Measurements from ENCODE around the gene TMEM182. TPM values are rescaled to one million over a fixed set of nuclear protein-coding genes. Genes with fewer than 3 reads are reported as not detected.

TMEM182 gene
- total and polyA plus RNA-seq, 2 of the 4 experiments (the other 2 are of a cell fraction) = 1.3 to 1.4 TPM

GRCh38 chr2:102770506-102770905 lies 8.7 kb downstream of the TMEM182 start:
- no peak for TF ChIP-seq MXI1 (IDR thresholded peaks at IDR 0.05; ENCODE audit: borderline replicate concordance, low read depth, low read length)
- TF ChIP-seq MAFK (IDR thresholded peaks at IDR 0.05; ENCODE audit: low read depth, low read length) = no peak
- no peak for TF ChIP-seq BHLHE40 (IDR thresholded peaks at IDR 0.05; ENCODE audit: low read depth, low read length)
- TF ChIP-seq CHD1 (IDR thresholded peaks at IDR 0.05; ENCODE audit: low read depth, low read length) = no peak
- no peak for TF ChIP-seq RAD21 (IDR thresholded peaks at IDR 0.05; ENCODE audit: low read length)
- TF ChIP-seq RCOR1 (IDR thresholded peaks at IDR 0.05; ENCODE audit: insufficient replicate concordance, low read length) = no peak
- no peak for TF ChIP-seq NFE2L2 (IDR thresholded peaks at IDR 0.05; ENCODE audit: low read depth, low read length)
- TF ChIP-seq MAZ (IDR thresholded peaks at IDR 0.05; ENCODE audit: borderline replicate concordance, low read depth, low read length) = no peak
- TF ChIP-seq FOS (IDR thresholded peaks at IDR 0.05; ENCODE audit: low read depth, low read length) = no peak
- TF ChIP-seq USF2 (IDR thresholded peaks at IDR 0.05; ENCODE audit: low read depth, low read length) = no peak
- TF ChIP-seq RFX5 (IDR thresholded peaks at IDR 0.05; ENCODE audit: low read depth, low read length) = no peak
- no peak for TF ChIP-seq SMC3 (IDR thresholded peaks at IDR 0.05; ENCODE audit: low read depth, low read length)
- TF ChIP-seq ELK1 (IDR thresholded peaks at IDR 0.05; ENCODE audit: borderline replicate concordance, low read depth, low read length) = no peak
- no peak for TF ChIP-seq CEBPB (IDR thresholded peaks at IDR 0.05; ENCODE audit: low read depth, low read length)
- Histone ChIP-seq H4K8ac (ENCODE audit: low read depth in 2 of 2, low read length in 2 of 2) (no peak overlapping the region), H3K79me1 (ENCODE audit: low read depth in 1 of 2, low read length in 2 of 2) (no peaks in the 10 kb centered on the region), H3K4me2 (ENCODE audit: low read depth, low read length) (peak overlapping the region; percentile 25; the same call in 1 of the 2 replicates), H3K4me3 (ENCODE audit: insufficient read depth, low read depth, low read length) (no peak overlapping the region), H3K56ac (ENCODE audit: extremely low read depth, insufficient read depth, low read length) (no peak overlapping the region), H3K4ac (ENCODE audit: low read depth, low read length) (no peak overlapping the region), H3K14ac (replicated peaks; ENCODE audit: low read depth, low read length) (no peak overlapping the region), H2AK5ac (ENCODE audit: low read depth, low read length) (no peak overlapping the region), H3K27ac (ENCODE audit: insufficient read depth, low read length) (no peak overlapping the region), H2AK9ac (replicated peaks; ENCODE audit: low read depth, low read length, poor library complexity) (no peak overlapping the region), H3K23ac (ENCODE audit: low read depth, low read length) (no peak overlapping the region), H2AFZ (replicated peaks; ENCODE audit: low read length, poor library complexity) (no peak overlapping the region), H3K9ac (ENCODE audit: low read depth, low read length) (no peak overlapping the region), H2BK120ac (ENCODE audit: low read depth, low read length) (no peak overlapping the region), H3K9me3 (ENCODE audit: control insufficient read depth, insufficient read depth, low read length) (no peaks in the 10 kb centered on the region), H4K91ac (ENCODE audit: insufficient read depth, low read depth, low read length) (no peak overlapping the region), H3K36me3 (ENCODE audit: control insufficient read depth, insufficient read depth, low read length) (no peaks in the 10 kb centered on the region), H4K5ac (ENCODE audit: low read depth, low read length) (peak overlapping the region; percentile 23; the same call in 1 of the 2 replicates), H2BK15ac (ENCODE audit: low read depth, low read length) (no peak overlapping the region), H3K18ac (ENCODE audit: low read depth, low read length) (no peak overlapping the region; the same call in 1 of the 2 replicates), H3K9me1 (ENCODE audit: insufficient read depth, low read length) (no peaks in the 10 kb centered on the region; the same call in 1 of the 2 replicates), H2BK5ac (ENCODE audit: low read depth, low read length, poor library complexity, severe bottlenecking) (no peak overlapping the region), H3K4me1 (ENCODE audit: control insufficient read depth, insufficient read depth, low read length) (peaks cover 3% of the 10 kb centered on the region; the same call in 1 of the 2 replicates), H2BK20ac (ENCODE audit: low read depth, low read length) (no peak overlapping the region), H4K20me1 (ENCODE audit: insufficient read depth, low read length) (no peaks in the 10 kb centered on the region), H3K27me3 (ENCODE audit: control insufficient read depth, insufficient read depth, low read length) (no peaks in the 10 kb centered on the region)
- WGBS, 2 experiments (ENCODE audit: extremely low coverage in 2 of 2, insufficient read length in 1 of 2) = no CpG with 5 or more reads among the region's 3 CpGs
- in situ Hi-C loops (cut with MboI; ENCODE audit: low sequenced_read_pairs) (no loop called here), dilution Hi-C loops (cut with HindIII; ENCODE audit: low sequenced_read_pairs, unreplicated experiment) (no loop called here), intact Hi-C loops (cut with micrococcal nuclease) (no loop called here)
- DNase-seq (peak; percentile 35), ATAC-seq (ENCODE audit: low read depth) (no peak; the same call in 1 of the 2 replicates)
- no TSS peak for BruUV-seq (replicated peaks)
- POLR2A ChIA-PET (ENCODE audit: unreplicated experiment) = no interaction called here
- CTCF ChIA-PET = interaction anchor here (1.3 kb wide), 1 partner anchor 17 kb away, joined by 4 read pairs; no protein-coding TSS in a partner anchor

All from IMR-90 (cell line).